HG02884 (cell line): ENCODE data around the gene IL36RN.
"Not testable (repeated sequence)": the region's sequence is repeated elsewhere in the genome, so short reads cannot be mapped to it uniquely, and the experiment has no call there.

ENCODE experiments used
- ATAC-seq: cut with Tn5 transposase; IDR thresholded peaks from one replicate; pipeline ENCODE4 v1.9.1; 2021; ENCODE audit warnings: mild to moderate bottlenecking, moderate library complexity; ENCODE audit not compliant: unreplicated experiment

Gene IL36RN

GRCh38 chr2:113096842-113097618 is 38.0 kb downstream of the IL36RN start:
- ATAC-seq: not testable (repeated sequence)

- ATAC-seq: no peak
Measured at GRCh38 chr2:113098041-113098440, 39.0 kb downstream of the IL36RN start.

- ATAC-seq: no peak
Measured at GRCh38 chr2:113098532-113098931, 39.5 kb downstream of the IL36RN start.

- no peak for ATAC-seq
Measured at GRCh38 chr2:113102133-113102532, 43.1 kb downstream of the IL36RN start.

- ATAC-seq: no peak
Measured at GRCh38 chr2:113103277-113103676, 44.3 kb downstream of the IL36RN start.

- no peak for ATAC-seq
Measured at GRCh38 chr2:113104054-113104611, 45.1 kb downstream of the IL36RN start.

- no peak for ATAC-seq
Measured at GRCh38 chr2:113105047-113105785, 46.2 kb downstream of the IL36RN start.

- ATAC-seq: no peak
Measured at GRCh38 chr2:113111121-113111520, 52.1 kb downstream of the IL36RN start.

GRCh38 chr2:113111823-113112287 is 52.9 kb downstream of the IL36RN start:
- ATAC-seq: no peak

- no peak for ATAC-seq
Measured at GRCh38 chr2:113112441-113112840, 53.4 kb downstream of the IL36RN start.

- no peak for ATAC-seq
Measured at GRCh38 chr2:113112871-113113270, 53.9 kb downstream of the IL36RN start.

GRCh38 chr2:113113807-113114206 is 54.8 kb downstream of the IL36RN start:
- no peak for ATAC-seq
